Trophoblast cell (in vitro differentiated cells and primary cell): ENCODE data around the gene CT47C1.
A peak's percentile ranks its signal among the peaks of the same experiment; 100 is the strongest.

Experiments used
- DNase-seq, 2 donors: peaks; one replicate each; pipeline ENCODE4 v3.0.0-alpha.2; 2016
- H2AFZ ChIP-seq: 2 replicates; pipeline ENCODE4 v1.6.1; 2013; ENCODE audit warnings: low read length, moderate library complexity, mild to moderate bottlenecking; ENCODE audit not compliant: insufficient read depth, poor library complexity
- H2AK5ac ChIP-seq: 2 replicates; pipeline ENCODE4 v1.6.1; 2013; ENCODE audit warnings: mild to moderate bottlenecking, low read length
- H2BK120ac ChIP-seq: 2 replicates; pipeline ENCODE4 v1.6.1; 2013; ENCODE audit warnings: low read length, mild to moderate bottlenecking, moderate library complexity; ENCODE audit not compliant: insufficient read depth, poor library complexity
- H2BK12ac ChIP-seq: 2 replicates; pipeline ENCODE4 v1.6.1; 2013; ENCODE audit warnings: mild to moderate bottlenecking, low read length, moderate library complexity
- H2BK5ac ChIP-seq: 2 replicates; pipeline ENCODE4 v1.6.1; 2013; ENCODE audit warnings: low read length, low read depth, moderate library complexity, mild to moderate bottlenecking; ENCODE audit not compliant: poor library complexity
- H3K14ac ChIP-seq: 2 replicates; pipeline ENCODE4 v1.6.1; 2013; ENCODE audit warnings: mild to moderate bottlenecking, low read length
- H3K18ac ChIP-seq: 2 replicates; pipeline ENCODE4 v1.6.1; 2013; ENCODE audit warnings: mild to moderate bottlenecking, low read length
- H3K23ac ChIP-seq: 2 replicates; pipeline ENCODE4 v1.6.1; 2013; ENCODE audit warnings: low read length
- H3K27ac ChIP-seq: 2 replicates; pipeline ENCODE4 v1.5.1; 2013; ENCODE audit warnings: low read depth, mild to moderate bottlenecking, inconsistent platforms, low read length, moderate library complexity
- H3K27me3 ChIP-seq: 2 replicates; pipeline ENCODE4 v1.6.1; 2013; ENCODE audit warnings: inconsistent platforms, mild to moderate bottlenecking, low read length, moderate library complexity; ENCODE audit not compliant: insufficient read depth
- H3K36me3 ChIP-seq, 2 experiments: 1 replicate in 1 of 2; 2 replicates in 1 of 2; pipeline ENCODE4 v1.6.1; 2013; ENCODE audit warnings: low read length in 2 of 2, mild to moderate bottlenecking in 2 of 2, moderate library complexity in 1 of 2; ENCODE audit not compliant: insufficient read depth in 2 of 2, control insufficient read depth in 1 of 2
- H3K4ac ChIP-seq: 2 replicates; pipeline ENCODE4 v1.6.1; 2013; ENCODE audit warnings: low read depth, mild to moderate bottlenecking, low read length, moderate library complexity
- H3K4me1 ChIP-seq, 2 experiments: 1 replicate in 1 of 2; 2 replicates in 1 of 2; pipeline ENCODE4 v1.6.1; 2013; ENCODE audit warnings: low read length in 2 of 2, mild to moderate bottlenecking in 2 of 2, moderate library complexity in 1 of 2; ENCODE audit not compliant: insufficient read depth in 2 of 2, control insufficient read depth in 1 of 2
- H3K4me2 ChIP-seq: 2 replicates; pipeline ENCODE4 v1.6.1; 2013; ENCODE audit warnings: inconsistent platforms, mild to moderate bottlenecking, low read length, moderate library complexity
- H3K4me3 ChIP-seq: 2 replicates; pipeline ENCODE4 v1.5.1; 2013; ENCODE audit warnings: mild to moderate bottlenecking, low read depth, low read length, inconsistent platforms
- H3K79me1 ChIP-seq: one replicate; pipeline ENCODE4 v1.6.1; 2013; ENCODE audit warnings: low read length
- H3K79me2 ChIP-seq: 2 replicates; pipeline ENCODE4 v1.6.1; 2013; ENCODE audit warnings: low read length, mild to moderate bottlenecking; ENCODE audit not compliant: control insufficient read depth, insufficient read depth, poor library complexity
- H3K9ac ChIP-seq: 2 replicates; pipeline ENCODE4 v1.6.1; 2013; ENCODE audit warnings: mild to moderate bottlenecking, low read length
- H3K9me3 ChIP-seq: 2 replicates; pipeline ENCODE4 v1.6.1; 2013; ENCODE audit warnings: low read depth, mild to moderate bottlenecking, control low read depth, inconsistent platforms, low read length; ENCODE audit not compliant: insufficient read depth
- H4K12ac ChIP-seq: 2 replicates; pipeline ENCODE4 v1.6.1; 2013; ENCODE audit warnings: low read depth, mild to moderate bottlenecking, low read length, moderate library complexity
- H4K8ac ChIP-seq: 2 replicates; pipeline ENCODE4 v1.6.1; 2013; ENCODE audit warnings: low read depth, mild to moderate bottlenecking, low read length, moderate library complexity
- H4K91ac ChIP-seq: one replicate; pipeline ENCODE4 v1.6.1; 2013; ENCODE audit warnings: low read depth, mild to moderate bottlenecking, low read length, moderate library complexity
- WGBS: extraction: QIAGEN DNeasy Blood & Tissue Kit; methylation state at CpG from one replicate; pipeline ENCODE4 v1.1.7; 2013; ENCODE audit warnings: missing lambda C conversion rate; ENCODE audit not compliant: insufficient read length, insufficient coverage; ENCODE audit errors: extremely low coverage; 5-methylcytosine and 5-hydroxymethylcytosine counted together

CT47C1 gene

GRCh38 chrX:119105826-119106225 lies 33.0 kb downstream of the CT47C1 start:
- Histone ChIP-seq H3K4me2 (no peak overlapping the region), H3K27ac (no peak overlapping the region), H3K4me1 (no peaks in the 10 kb centered on the region), H2AK5ac (no peak overlapping the region), H3K14ac (no peak overlapping the region), H3K18ac (no peak overlapping the region), H3K9ac (no peak overlapping the region), H2BK5ac (no peak overlapping the region), H3K4ac (no peak overlapping the region), H2BK120ac (no peak overlapping the region), H2AFZ (no peak overlapping the region), H4K12ac (no peak overlapping the region), H3K79me1 (no peaks in the 10 kb centered on the region), H2BK12ac (no peak overlapping the region), H4K8ac (no peak overlapping the region), H4K91ac (no peak overlapping the region), H3K4me3 (no peak overlapping the region), H3K27me3 (no peaks in the 10 kb centered on the region), H3K36me3 (no peaks in the 10 kb centered on the region), H3K79me2 (no peaks in the 10 kb centered on the region), H3K23ac (no peak overlapping the region), H3K9me3 (no peaks in the 10 kb centered on the region)
- DNase-seq, result no peak

GRCh38 chrX:119107206-119107605 lies 34.4 kb downstream of the CT47C1 start:
- no peak overlapping the region for H2AK5ac ChIP-seq
- no peak overlapping the region for H2BK12ac ChIP-seq
- H3K79me1 ChIP-seq, result no peaks in the 10 kb centered on the region
- H4K91ac ChIP-seq, result no peak overlapping the region
- no peaks in the 10 kb centered on the region for H3K4me1 ChIP-seq
- no peak overlapping the region for H3K4me3 ChIP-seq
- H3K27ac ChIP-seq, result no peak overlapping the region
- H3K9ac ChIP-seq, result no peak overlapping the region
- no peak overlapping the region for H3K23ac ChIP-seq
- H2BK5ac ChIP-seq, result no peak overlapping the region
- no peak overlapping the region for H4K8ac ChIP-seq
- no peak overlapping the region for H4K12ac ChIP-seq
- H3K4ac ChIP-seq, result no peak overlapping the region
- no peak for DNase-seq
- no peak overlapping the region for H2AFZ ChIP-seq
- no peak overlapping the region for H2BK120ac ChIP-seq
- no peaks in the 10 kb centered on the region for H3K36me3 ChIP-seq
- no peak overlapping the region for H3K18ac ChIP-seq
- H3K4me2 ChIP-seq, result no peak overlapping the region
- no peaks in the 10 kb centered on the region for H3K27me3 ChIP-seq
- H3K14ac ChIP-seq, result no peak overlapping the region
- H3K9me3 ChIP-seq, result no peaks in the 10 kb centered on the region
- no peaks in the 10 kb centered on the region for H3K79me2 ChIP-seq

- no peak overlapping the region for H2BK12ac ChIP-seq
- no peak overlapping the region for H2AK5ac ChIP-seq
- H3K4me2 ChIP-seq, result no peak overlapping the region
- no peaks in the 10 kb centered on the region for H3K79me2 ChIP-seq
- no CpG with 5 or more reads among the region's 6 CpGs for WGBS
- H3K14ac ChIP-seq, result no peak overlapping the region
- H2BK5ac ChIP-seq, result no peak overlapping the region
- H3K18ac ChIP-seq, result no peak overlapping the region
- DNase-seq, result peak; percentile 33 to 64
- no peak overlapping the region for H2AFZ ChIP-seq
- H3K4me1 ChIP-seq, result peaks cover 3% of the 10 kb centered on the region in 2 experiments
- H3K4ac ChIP-seq, result no peak overlapping the region
- no peaks in the 10 kb centered on the region for H3K9me3 ChIP-seq
- no peak overlapping the region for H4K8ac ChIP-seq
- H2BK120ac ChIP-seq, result no peak overlapping the region
- no peaks in the 10 kb centered on the region for H3K27me3 ChIP-seq
- H3K79me1 ChIP-seq, result no peaks in the 10 kb centered on the region
- no peaks in the 10 kb centered on the region for H3K36me3 ChIP-seq
- H3K9ac ChIP-seq, result no peak overlapping the region
- no peak overlapping the region for H4K91ac ChIP-seq
- no peak overlapping the region for H3K27ac ChIP-seq
- no peak overlapping the region for H3K4me3 ChIP-seq
- no peak overlapping the region for H3K23ac ChIP-seq
- no peak overlapping the region for H4K12ac ChIP-seq
Observed at GRCh38 chrX:119118780-119119395, 46.1 kb downstream of the CT47C1 start.

GRCh38 chrX:119121341-119121740 lies 48.5 kb downstream of the CT47C1 start:
- no CpG with 5 or more reads among the region's 1 CpG for WGBS
- Histone ChIP-seq H3K14ac (no peak overlapping the region), H3K4me1 (peaks cover 3% of the 10 kb centered on the region in 2 experiments), H3K4ac (no peak overlapping the region), H4K8ac (no peak overlapping the region), H3K4me2 (no peak overlapping the region), H3K27me3 (no peaks in the 10 kb centered on the region), H3K4me3 (no peak overlapping the region), H3K9me3 (no peaks in the 10 kb centered on the region), H2BK12ac (no peak overlapping the region), H3K18ac (no peak overlapping the region), H3K79me2 (no peaks in the 10 kb centered on the region), H3K79me1 (no peaks in the 10 kb centered on the region), H3K36me3 (no peaks in the 10 kb centered on the region), H2BK120ac (no peak overlapping the region), H2AK5ac (no peak overlapping the region), H3K23ac (no peak overlapping the region), H2AFZ (no peak overlapping the region), H4K91ac (no peak overlapping the region), H2BK5ac (no peak overlapping the region), H4K12ac (no peak overlapping the region), H3K9ac (no peak overlapping the region), H3K27ac (no peak overlapping the region)
- DNase-seq, result peak in 1 of 2 donors; percentile 33
